ENCODE data around the gene PMEPA1.

DNA sequence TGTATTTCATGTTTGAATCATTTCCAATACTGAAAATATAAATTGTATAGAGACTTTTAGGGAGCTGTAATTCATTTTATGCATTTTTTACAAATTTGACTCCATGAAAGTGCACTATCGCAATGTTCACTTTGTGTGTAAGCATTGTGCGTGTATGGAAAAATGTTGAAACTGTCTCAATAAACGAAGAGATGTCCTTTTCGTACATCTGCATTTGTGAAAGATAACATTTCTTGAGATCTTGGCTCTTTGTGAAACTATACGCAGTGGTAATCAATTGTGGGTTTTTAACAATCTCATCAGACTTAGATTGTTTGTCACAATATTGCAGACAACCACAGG is 70.9 kb downstream of the PMEPA1 start:
- TF ChIP-seq, protein P1, sequence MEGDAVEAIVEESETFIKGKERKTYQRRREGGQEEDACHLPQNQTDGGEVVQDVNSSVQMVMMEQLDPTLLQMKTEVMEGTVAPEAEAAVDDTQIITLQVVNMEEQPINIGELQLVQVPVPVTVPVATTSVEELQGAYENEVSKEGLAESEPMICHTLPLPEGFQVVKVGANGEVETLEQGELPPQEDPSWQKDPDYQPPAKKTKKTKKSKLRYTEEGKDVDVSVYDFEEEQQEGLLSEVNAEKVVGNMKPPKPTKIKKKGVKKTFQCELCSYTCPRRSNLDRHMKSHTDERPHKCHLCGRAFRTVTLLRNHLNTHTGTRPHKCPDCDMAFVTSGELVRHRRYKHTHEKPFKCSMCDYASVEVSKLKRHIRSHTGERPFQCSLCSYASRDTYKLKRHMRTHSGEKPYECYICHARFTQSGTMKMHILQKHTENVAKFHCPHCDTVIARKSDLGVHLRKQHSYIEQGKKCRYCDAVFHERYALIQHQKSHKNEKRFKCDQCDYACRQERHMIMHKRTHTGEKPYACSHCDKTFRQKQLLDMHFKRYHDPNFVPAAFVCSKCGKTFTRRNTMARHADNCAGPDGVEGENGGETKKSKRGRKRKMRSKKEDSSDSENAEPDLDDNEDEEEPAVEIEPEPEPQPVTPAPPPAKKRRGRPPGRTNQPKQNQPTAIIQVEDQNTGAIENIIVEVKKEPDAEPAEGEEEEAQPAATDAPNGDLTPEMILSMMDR (conservative IDR thresholded peaks at IDR 0.05), result no peak
- TF ChIP-seq ZFX (IDR thresholded peaks at IDR 0.05), result no peak
